SIG-M5 treated with dmso at 0.1 percent for 504 hours (cell line): ENCODE data around the gene POU6F2.

ENCODE experiments used
- DNase-seq: peaks from one replicate; lab custom pipeline; 2025; ENCODE audit not compliant: unreplicated experiment; lab: John Stamatoyannopoulos, UW

Gene POU6F2

DNA sequence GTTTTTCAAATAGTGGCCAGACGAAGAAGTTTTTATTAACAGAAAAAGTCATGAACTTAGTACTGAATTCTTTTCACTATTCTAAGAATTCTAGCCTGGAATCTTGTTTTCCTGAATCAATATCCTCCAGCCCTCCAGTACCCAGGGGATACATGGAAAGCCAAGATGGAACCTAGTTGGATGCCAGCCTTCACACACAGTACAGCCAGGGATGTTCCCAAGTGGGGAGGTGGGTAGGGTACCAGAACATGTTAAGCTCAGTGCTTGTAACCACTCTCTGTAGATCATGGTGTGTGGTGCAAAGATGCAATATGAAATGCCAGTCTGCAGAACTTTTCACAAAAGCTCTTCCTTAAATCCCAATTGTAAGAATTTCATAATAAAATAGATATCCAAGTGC is 128.0 kb downstream of the POU6F2 start:
- no peak for DNase-seq

DNA sequence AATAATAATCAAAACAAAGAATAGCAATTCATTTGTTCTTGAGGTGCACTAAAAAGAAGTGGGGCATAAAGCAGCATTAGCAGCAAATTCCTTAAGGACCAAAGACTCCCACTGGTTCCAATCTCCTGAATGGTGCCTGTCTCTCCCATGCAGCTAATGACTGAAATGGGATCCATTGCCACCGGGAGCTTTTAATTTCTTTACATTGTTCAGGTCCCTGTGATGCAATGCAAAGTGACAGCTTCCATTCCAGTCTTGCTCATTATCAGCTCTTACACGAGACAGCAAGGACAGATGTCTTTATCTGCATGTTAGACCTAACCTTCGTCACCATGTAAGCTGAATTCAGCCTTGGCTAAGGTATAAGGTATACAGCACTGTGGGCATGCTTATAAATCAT is 148.1 kb downstream of the POU6F2 start:
- no peak for DNase-seq

DNA sequence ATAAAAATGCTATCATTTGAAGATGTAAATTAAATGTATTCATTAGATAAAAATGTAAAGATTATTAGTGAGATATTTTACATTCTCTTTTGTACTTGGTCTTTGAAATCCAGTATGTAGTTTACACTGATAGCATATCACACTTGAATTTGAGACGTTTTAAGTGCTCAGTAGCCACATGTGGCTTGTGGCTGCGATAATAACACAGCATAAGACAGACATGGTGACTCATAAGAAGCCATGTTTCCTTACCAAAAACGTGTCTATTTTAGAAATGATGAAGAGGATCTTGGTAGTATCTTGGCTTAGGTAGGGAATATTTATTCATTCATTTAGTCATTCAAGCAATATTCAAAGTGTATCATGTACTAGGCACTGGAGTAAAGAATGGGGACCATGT is 149.3 kb downstream of the POU6F2 start:
- no peak for DNase-seq

- no peak for DNase-seq
Measured at GRCh38 chr7:39128287-39128843, 150.7 kb downstream of the POU6F2 start.

DNA sequence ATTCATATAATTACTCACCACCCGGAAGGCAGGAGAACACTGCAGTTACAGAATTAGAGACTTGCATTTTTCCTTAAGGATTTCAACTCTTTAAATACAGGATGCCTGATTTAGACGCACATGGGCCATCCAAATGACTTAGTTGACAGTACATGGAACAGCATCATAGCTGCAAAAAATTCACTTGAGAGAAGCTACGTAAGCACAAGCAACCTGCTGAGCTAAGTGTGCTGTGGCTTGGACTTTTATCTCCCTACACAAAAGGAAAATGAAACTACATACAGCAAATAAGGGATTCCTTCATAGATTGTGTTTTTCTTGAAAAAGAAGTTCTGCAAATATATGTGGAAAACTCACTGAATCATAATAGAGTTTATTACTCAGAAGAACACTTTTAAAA is 152.6 kb downstream of the POU6F2 start:
- no peak for DNase-seq

GRCh38 chr7:39130857-39131526 is 153.3 kb downstream of the POU6F2 start:
- DNase-seq, result no peak

GRCh38 chr7:39132306-39132705 is 154.6 kb downstream of the POU6F2 start:
- DNase-seq, result no peak

DNA sequence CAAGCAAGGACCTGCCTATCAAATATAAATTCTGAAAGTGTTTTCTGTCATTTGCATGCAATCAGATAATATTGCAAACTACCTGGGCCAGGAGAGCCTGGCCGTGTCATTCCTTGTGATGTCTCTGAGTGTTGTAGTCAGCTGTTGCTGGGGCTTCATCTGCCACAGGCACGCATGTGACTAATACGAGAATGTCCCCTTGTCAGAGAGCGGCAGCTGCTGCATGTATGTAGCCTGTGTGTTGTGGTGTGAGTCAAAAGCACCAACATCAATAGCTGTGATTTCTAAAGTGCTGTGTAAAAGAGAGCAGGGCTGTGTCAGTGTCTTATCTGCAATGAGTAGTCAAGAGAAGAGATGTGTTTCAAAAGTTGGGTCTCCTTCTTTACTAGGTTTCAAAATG is 155.4 kb downstream of the POU6F2 start:
- DNase-seq, result no peak

- no peak for DNase-seq
Measured at GRCh38 chr7:39137480-39137879, 159.8 kb downstream of the POU6F2 start.

- DNase-seq, result no peak
Measured at GRCh38 chr7:39142750-39143149, 165.0 kb downstream of the POU6F2 start.

GRCh38 chr7:39144420-39144819 is 166.7 kb downstream of the POU6F2 start:
- DNase-seq, result no peak

DNA sequence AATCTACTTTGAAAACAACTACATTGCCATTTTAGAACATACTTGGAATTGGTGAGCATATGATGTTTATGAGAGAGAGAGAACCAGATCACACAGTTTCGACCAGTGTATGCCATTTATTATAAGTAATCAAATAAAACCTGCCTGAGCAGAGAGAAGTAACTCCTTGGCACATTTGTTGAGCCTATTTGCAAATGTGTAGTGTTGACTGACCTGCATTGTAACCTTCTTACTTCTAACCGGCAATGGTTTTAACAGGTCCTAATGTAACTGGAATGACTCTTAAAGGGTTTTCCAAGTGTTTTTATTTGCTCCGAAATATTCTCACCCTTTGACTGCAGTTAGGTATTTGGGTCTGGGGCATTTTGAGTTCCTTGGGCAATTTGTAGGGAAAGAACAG is 167.6 kb downstream of the POU6F2 start:
- DNase-seq, result no peak

- no peak for DNase-seq
Measured at GRCh38 chr7:39145935-39146334, 168.2 kb downstream of the POU6F2 start.

DNA sequence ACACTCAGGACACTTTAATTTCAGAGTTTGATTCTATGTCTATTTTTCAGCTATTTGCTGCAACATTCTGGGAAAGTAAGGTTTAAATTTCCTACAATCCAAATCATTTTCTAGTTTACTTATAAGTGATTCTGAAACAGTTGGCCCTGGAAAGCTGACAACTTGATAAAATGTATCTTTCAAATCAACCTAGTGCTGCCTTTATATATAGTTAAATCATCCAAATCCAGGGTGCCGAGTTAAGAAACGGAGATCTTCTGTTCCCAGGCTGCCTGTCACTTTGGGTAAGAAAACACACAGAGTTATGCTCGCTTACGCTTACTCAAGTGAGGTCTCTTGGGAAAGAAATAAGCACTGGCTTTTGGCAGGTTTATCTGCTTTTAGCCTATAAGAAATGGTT is 175.0 kb downstream of the POU6F2 start:
- no peak for DNase-seq

GRCh38 chr7:39153113-39153512 is 175.4 kb downstream of the POU6F2 start:
- DNase-seq, result no peak

DNA sequence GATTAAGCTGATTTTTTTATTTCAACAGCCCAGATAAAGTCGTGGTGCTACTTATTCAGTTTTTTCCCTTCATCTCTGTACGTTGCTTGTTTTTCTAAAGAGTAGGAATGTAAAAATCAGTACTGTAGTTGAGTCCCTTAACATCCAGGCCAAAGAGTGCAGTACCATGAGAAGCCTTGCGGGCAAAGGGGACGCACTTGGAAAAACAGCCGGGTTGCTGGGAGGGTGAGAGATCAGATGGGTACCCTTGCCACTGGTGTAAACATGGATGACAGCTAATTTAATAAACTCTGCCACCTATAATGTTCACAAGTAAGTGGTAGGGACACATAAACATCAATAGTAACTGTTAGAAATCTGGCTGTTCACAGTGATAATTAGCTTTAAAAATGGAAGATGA is 175.9 kb downstream of the POU6F2 start:
- DNase-seq, result no peak

GRCh38 chr7:39154815-39155214 is 177.1 kb downstream of the POU6F2 start:
- no peak for DNase-seq

DNA sequence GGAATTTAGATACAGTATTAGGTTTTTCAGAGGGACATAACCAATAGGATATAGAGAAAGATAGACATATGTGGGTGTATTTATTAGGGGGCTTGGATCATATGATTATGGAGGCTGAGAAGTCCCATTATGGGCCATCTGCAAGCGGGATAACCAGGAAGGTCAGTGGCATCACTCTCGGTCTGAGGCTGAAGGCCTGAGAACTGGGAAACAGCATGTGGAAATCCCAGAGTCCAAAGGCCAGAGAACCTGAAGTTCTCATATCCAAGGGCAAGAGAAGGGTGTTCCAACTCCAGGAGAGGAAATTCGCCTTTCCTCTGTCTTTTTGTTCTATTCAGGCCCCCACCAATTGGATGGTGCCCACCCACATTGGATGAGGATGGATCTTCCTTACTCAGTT is 180.7 kb downstream of the POU6F2 start:
- no peak for DNase-seq

GRCh38 chr7:39161903-39162302 is 184.2 kb downstream of the POU6F2 start:
- no peak for DNase-seq

DNA sequence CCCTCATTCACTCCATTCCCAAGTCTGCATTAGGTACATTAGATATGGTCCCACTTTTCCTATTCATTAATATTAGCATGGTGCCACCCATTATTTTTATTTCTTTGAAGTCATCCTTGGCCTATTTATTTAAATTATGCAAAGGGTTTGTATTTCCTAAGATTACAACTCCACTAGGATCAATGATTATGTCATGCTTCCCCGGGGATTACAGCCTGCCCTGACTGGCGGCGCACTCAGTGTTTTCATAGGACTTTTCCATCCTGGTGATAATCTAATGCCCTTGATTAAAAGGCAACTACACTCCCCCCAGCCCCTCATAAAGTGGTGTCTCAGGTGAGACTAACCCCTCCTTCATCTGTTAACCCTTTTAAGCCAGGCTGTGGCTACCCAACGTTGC is 187.2 kb downstream of the POU6F2 start:
- no peak for DNase-seq

DNA sequence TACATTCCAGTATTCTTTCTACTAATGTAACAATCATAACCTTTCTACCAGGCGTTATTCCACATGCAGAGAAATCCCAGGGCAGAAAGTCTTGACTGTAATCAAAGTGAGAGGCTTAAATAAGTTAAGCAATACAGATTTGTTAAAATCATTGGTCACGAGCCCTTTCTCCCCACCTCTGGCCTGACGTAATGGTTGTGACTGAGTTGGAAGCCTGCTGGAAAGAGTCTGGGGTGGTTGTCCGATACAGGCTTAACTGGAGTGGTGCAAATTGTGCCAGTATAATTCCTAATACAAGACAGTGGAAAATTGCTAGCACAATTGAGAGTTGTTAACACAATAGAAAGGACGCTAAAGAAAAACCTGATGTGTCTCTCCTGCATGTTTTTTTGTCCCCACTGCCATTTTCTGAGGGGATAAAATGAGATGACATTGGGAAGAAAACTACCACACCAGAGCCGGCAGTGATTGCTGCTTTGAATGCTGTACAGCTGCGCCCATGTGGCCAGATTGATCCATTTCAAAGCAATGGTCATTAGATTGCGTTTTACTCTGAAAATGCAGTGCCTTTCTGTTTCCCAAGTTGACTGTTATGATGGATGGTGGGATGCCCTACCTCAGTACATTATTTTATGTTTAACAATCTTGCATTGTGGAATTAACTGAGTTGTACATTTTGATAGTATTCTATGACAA is 190.8 kb downstream of the POU6F2 start:
- no peak for DNase-seq

- no peak for DNase-seq
Measured at GRCh38 chr7:39172137-39172536, 194.4 kb downstream of the POU6F2 start.

- DNase-seq, result no peak
Measured at GRCh38 chr7:39181398-39181797, 203.7 kb downstream of the POU6F2 start.
